Lower leg skin (tissue), 4 donors: ENCODE results near the gene PRRX2. TPM values are rescaled to one million over a fixed set of nuclear protein-coding genes. Genes with fewer than 3 reads are reported as not detected.

Experiments
- DNase-seq, 2 donors: peaks; one replicate each; pipeline ENCODE4 v3.0.0-alpha.2; 2019; ENCODE audit warnings: low spot score in 2 of 2
- H3K4me3 ChIP-seq: fragments of 200-600 bp; sonication (generic); 2 replicates; pipeline ENCODE4 v1.5.1; 2017; ENCODE audit warnings: mild to moderate bottlenecking, low read depth; ENCODE audit not compliant: poor library complexity, severe bottlenecking
- CTCF ChIP-seq, 3 donors: fragments of 450-650 bp; IDR thresholded peaks; one replicate each; pipeline ENCODE4 v1.5.1; 2016; ENCODE audit warnings: antibody characterized with exemption in 3 of 3, mild to moderate bottlenecking in 3 of 3, moderate library complexity in 2 of 3
- POLR2A ChIP-seq, 2 donors: fragments of 450-650 bp; IDR thresholded peaks; one replicate each; pipeline ENCODE4 v1.6.1; 2016 to 2017; ENCODE audit warnings: antibody characterized with exemption in 2 of 2, mild to moderate bottlenecking in 1 of 2, moderate library complexity in 1 of 2
- WGBS, 2 donors: methylation state at CpG; one replicate each; pipeline ENCODE4 v1.1.5; 2018; 5-methylcytosine and 5-hydroxymethylcytosine counted together
- intact Hi-C: fragments of 100-400 bp; cut with DNase I; formaldehyde crosslinking; loops from one replicate; pipeline ENCODE4 v1.15.0; 2023; ENCODE audit warnings: low total_unique reads
- total RNA-seq, 4 donors: library from RNA; depleted of rRNA; stranded (reverse); fragments of >200 nt; gene quantifications; one replicate each; pipeline ENCODE4 v1.1.0, GENCODE V29; 2016

Gene PRRX2
- total RNA-seq, 4 donors from 2014 or later, result 10.7 to 24.1 (median 16.6) TPM

- DNase-seq, result peak in 1 of 2 donors; percentile 91
- intact Hi-C loops, result no loop called here
- peak overlapping the region; percentile 17 for H3K4me3 ChIP-seq
- no peak for TF ChIP-seq POLR2A (IDR thresholded peaks at IDR 0.05)
- no peak for TF ChIP-seq CTCF (IDR thresholded peaks at IDR 0.05)
- WGBS, 2 donors, result 15 to 18% methylated on average over 29 to 32 of the region's 36 CpGs
Observed at GRCh38 chr9:129664746-129665388, 580 bp upstream of the PRRX2 start.

- 2% methylated on average over 69 of the region's 88 CpGs; no CpG with 5 or more reads in 1 of the 2 donors for WGBS, 2 donors
- intact Hi-C loops, result no loop called here
- TF ChIP-seq POLR2A (IDR thresholded peaks at IDR 0.05) (no peak), CTCF (IDR thresholded peaks at IDR 0.05) (no peak)
- DNase-seq, result peak in 1 of 2 donors; percentile 89
- H3K4me3 ChIP-seq, result peak overlapping the region; percentile 17
Observed at GRCh38 chr9:129665814-129666520, 520 bp downstream of the PRRX2 start.

- no peak for DNase-seq
- no peak overlapping the region for H3K4me3 ChIP-seq
- 25 to 32% methylated on average over 13 of the region's 13 CpGs for WGBS, 2 donors
- TF ChIP-seq CTCF (IDR thresholded peaks at IDR 0.05) (no peak), POLR2A (IDR thresholded peaks at IDR 0.05) (no peak)
- intact Hi-C loops, result no loop called here
Observed at GRCh38 chr9:129666575-129666974, 1.1 kb downstream of the PRRX2 start.

- H3K4me3 ChIP-seq, result no peak overlapping the region
- DNase-seq, result no peak
- WGBS, 2 donors, result 38 to 40% methylated on average over 8 to 11 of the region's 11 CpGs
- intact Hi-C loops, result no loop called here
- TF ChIP-seq CTCF (IDR thresholded peaks at IDR 0.05), result no peak
- no peak for TF ChIP-seq POLR2A (IDR thresholded peaks at IDR 0.05)
Observed at GRCh38 chr9:129667378-129667777, 1.9 kb downstream of the PRRX2 start.

- no peak for DNase-seq
- intact Hi-C loops, result no loop called here
- TF ChIP-seq POLR2A (IDR thresholded peaks at IDR 0.05) (no peak), CTCF (IDR thresholded peaks at IDR 0.05) (no peak)
- H3K4me3 ChIP-seq, result no peak overlapping the region
- 14 to 34% methylated on average over 9 of the region's 9 CpGs for WGBS, 2 donors
Observed at GRCh38 chr9:129667850-129668249, 2.4 kb downstream of the PRRX2 start.
